Liver (tissue), 9 donors: ENCODE data around the gene NEURL1. TPM values are rescaled to one million over a fixed set of nuclear protein-coding genes. Genes with fewer than 3 reads are reported as not detected.

ENCODE experiments used
- DNase-seq: peaks from one replicate; pipeline ENCODE4 v3.0.0-alpha.2; 2017; ENCODE audit warnings: low spot score
- H3K27ac ChIP-seq, 2 donors: one replicate each; pipeline ENCODE4 v1.7.0; 2013; ENCODE audit warnings: inconsistent platforms in 2 of 2, low read length in 2 of 2, control low read depth in 1 of 2, low read depth in 1 of 2, mild to moderate bottlenecking in 1 of 2
- H3K27me3 ChIP-seq, 4 donors: one replicate each; pipeline versions ENCODE4 v1.6.1 to v1.7.0; 2013; ENCODE audit warnings: low read length in 3 of 4, inconsistent platforms in 1 of 4, mild to moderate bottlenecking in 1 of 4, moderate library complexity in 1 of 4; ENCODE audit not compliant: control insufficient read depth in 4 of 4, insufficient read depth in 4 of 4
- H3K36me3 ChIP-seq, 4 donors: one replicate each; pipeline versions ENCODE4 v1.6.1 to v1.7.0; 2013; ENCODE audit warnings: low read length in 3 of 4, mild to moderate bottlenecking in 3 of 4, low read depth in 1 of 4, moderate library complexity in 1 of 4; ENCODE audit not compliant: control insufficient read depth in 4 of 4, insufficient read depth in 3 of 4
- H3K4me1 ChIP-seq, 4 donors: one replicate each; pipeline versions ENCODE4 v1.6.1 to v1.7.0; 2013; ENCODE audit warnings: low read length in 3 of 4, mild to moderate bottlenecking in 3 of 4, moderate library complexity in 1 of 4; ENCODE audit not compliant: control insufficient read depth in 4 of 4, insufficient read depth in 4 of 4
- H3K4me3 ChIP-seq, 3 donors: one replicate each; pipeline versions ENCODE4 v1.6.1 to v1.7.0; 2013; ENCODE audit warnings: low read length in 3 of 3, control low read depth in 1 of 3, low read depth in 1 of 3, mild to moderate bottlenecking in 1 of 3
- H3K9ac ChIP-seq, 2 donors: one replicate each; pipeline ENCODE4 v1.7.0; 2013; ENCODE audit warnings: low read length in 2 of 2, mild to moderate bottlenecking in 2 of 2, moderate library complexity in 2 of 2, control low read depth in 1 of 2, low read depth in 1 of 2
- H3K9me3 ChIP-seq, 4 donors: one replicate each; pipeline versions ENCODE4 v1.6.1 to v1.7.0; 2013; ENCODE audit warnings: low read length in 3 of 4; ENCODE audit not compliant: control insufficient read depth in 4 of 4
- ATF3 ChIP-seq: IDR thresholded peaks from 2 replicates; pipeline ENCODE4 v1.6.1; 2016; ENCODE audit warnings: antibody characterized with exemption
- CTCF ChIP-seq: fragments of 150-350 bp; IDR thresholded peaks from 2 replicates; pipeline ENCODE4 v1.5.1; 2017; ENCODE audit warnings: improper control_type of control experiment, low read depth, low read length; ENCODE audit not compliant: missing input control
- EGR1 ChIP-seq, 2 donors: IDR thresholded peaks; 2 replicates each; pipeline ENCODE4 v1.6.1; 2016 to 2018; ENCODE audit warnings: antibody characterized with exemption in 2 of 2, low read depth in 2 of 2
- FOXA1 ChIP-seq: IDR thresholded peaks from 2 replicates; pipeline ENCODE4 v1.6.1; 2016; ENCODE audit warnings: antibody characterized with exemption
- FOXA2 ChIP-seq: IDR thresholded peaks from 2 replicates; pipeline ENCODE4 v1.6.1; 2016; ENCODE audit warnings: antibody characterized with exemption
- GABPA ChIP-seq, 2 donors: IDR thresholded peaks in 1 of 2; conservative IDR thresholded peaks in 1 of 2; 2 replicates each; pipeline ENCODE4 v1.6.1; 2016; ENCODE audit warnings: antibody characterized with exemption in 2 of 2, mild to moderate bottlenecking in 1 of 2, moderate library complexity in 1 of 2
- HNF4A ChIP-seq, 2 donors: conservative IDR thresholded peaks; 2 replicates each; pipeline ENCODE4 v1.6.1; 2016; ENCODE audit warnings: antibody characterized with exemption in 2 of 2, mild to moderate bottlenecking in 2 of 2
- HNF4G ChIP-seq: IDR thresholded peaks from 2 replicates; pipeline ENCODE4 v1.6.1; 2016; ENCODE audit warnings: antibody characterized with exemption
- JUND ChIP-seq, 2 donors: IDR thresholded peaks; 2 replicates each; pipeline ENCODE4 v1.6.1; 2016; ENCODE audit warnings: antibody characterized with exemption in 2 of 2
- MAX ChIP-seq: IDR thresholded peaks from 2 replicates; pipeline ENCODE4 v1.6.1; 2016; ENCODE audit warnings: antibody characterized with exemption
- NR2F2 ChIP-seq: IDR thresholded peaks from 2 replicates; pipeline ENCODE4 v1.6.1; 2016; ENCODE audit warnings: antibody characterized with exemption
- RAD21 ChIP-seq, 2 donors: IDR thresholded peaks; 2 replicates each; pipeline ENCODE4 v1.6.1; 2016; ENCODE audit warnings: antibody characterized with exemption in 2 of 2, mild to moderate bottlenecking in 2 of 2
- REST ChIP-seq: IDR thresholded peaks from 2 replicates; pipeline ENCODE4 v1.6.1; 2016; ENCODE audit warnings: antibody characterized with exemption, mild to moderate bottlenecking
- RXRA ChIP-seq, 2 donors: IDR thresholded peaks; 2 replicates each; pipeline ENCODE4 v1.6.1; 2017 to 2018; ENCODE audit warnings: antibody characterized with exemption in 2 of 2, mild to moderate bottlenecking in 1 of 2
- SP1 ChIP-seq: IDR thresholded peaks from 2 replicates; pipeline ENCODE4 v1.6.1; 2018; ENCODE audit warnings: antibody characterized with exemption, mild to moderate bottlenecking
- TAF1 ChIP-seq: conservative IDR thresholded peaks from 2 replicates; pipeline ENCODE4 v1.6.1; 2016; ENCODE audit warnings: antibody characterized with exemption, mild to moderate bottlenecking
- YY1 ChIP-seq: IDR thresholded peaks from 2 replicates; pipeline ENCODE4 v1.6.1; 2016; ENCODE audit warnings: antibody characterized with exemption, mild to moderate bottlenecking
- ZBTB33 ChIP-seq: IDR thresholded peaks from 2 replicates; pipeline ENCODE4 v1.6.1; 2016; ENCODE audit warnings: antibody characterized with exemption
- WGBS: extraction: QIAGEN DNeasy Blood & Tissue Kit; methylation state at CpG from one replicate; pipeline ENCODE4 v1.1.7; 2013; 5-methylcytosine and 5-hydroxymethylcytosine counted together
- polyA plus RNA-seq, 2 donors: library from polyadenylated mRNA; stranded (reverse) in 1 of 2; unstranded in 1 of 2; fragments of 200-250 nt in 1 of 2; fragments of >200 nt in 1 of 2; fragmentation: Nextera tagmentation in 1 of 2; extraction: Ambion mirVana in 1 of 2; gene quantifications; one replicate each; pipeline versions ENCODE4 v1.2.1 to v1.2.3, GENCODE V29; 2013 to 2015
- total RNA-seq, 2 donors: library from RNA; depleted of rRNA; stranded (reverse); fragments of >200 nt; gene quantifications; one replicate each; pipeline ENCODE4 v1.2.3, GENCODE V29; 2014
- donor health status: healthy.
- donor health status: healthy.
- donor health status: healthy.
- donor health status: healthy.
- donor health status: healthy.

Gene NEURL1
- total and polyA plus RNA-seq, 4 donors, result 0.11 to 3.9 (median 0.74) TPM

- no peaks in the 10 kb centered on the region for H3K36me3 ChIP-seq
- no peak overlapping the region for H3K27ac ChIP-seq
- 65% methylated on average over 3 of the region's 3 CpGs for WGBS
- no peaks in the 10 kb centered on the region for H3K9me3 ChIP-seq
- TF ChIP-seq HNF4G (no peak), FOXA1 (no peak), RXRA (IDR thresholded peaks at IDR 0.05) (no peak), RAD21 (IDR thresholded peaks at IDR 0.05) (no peak)
- no peak overlapping the region for H3K4me3 ChIP-seq
- H3K9ac ChIP-seq, result no peak overlapping the region
- peaks cover 0 to 6% (median 0%) of the 10 kb centered on the region in 4 donors for H3K4me1 ChIP-seq
- no peaks in the 10 kb centered on the region for H3K27me3 ChIP-seq
- no peak for DNase-seq
Measured at GRCh38 chr10:103566536-103566935, 73.0 kb downstream of the NEURL1 start.

- Histone ChIP-seq H3K4me3 (no peak overlapping the region), H3K9me3 (no peaks in the 10 kb centered on the region), H3K27me3 (no peaks in the 10 kb centered on the region), H3K4me1 (peaks cover 0 to 6% (median 0%) of the 10 kb centered on the region in 4 donors), H3K36me3 (no peaks in the 10 kb centered on the region), H3K27ac (no peak overlapping the region), H3K9ac (no peak overlapping the region)
- DNase-seq, result no peak
- TF ChIP-seq CTCF, result no peak
- TF ChIP-seq EGR1 (IDR thresholded peaks at IDR 0.05; ENCODE audit: low read depth in 2 of 2), result no peak
- no peak for TF ChIP-seq ATF3
- no peak for TF ChIP-seq JUND (IDR thresholded peaks at IDR 0.05)
- TF ChIP-seq RXRA (IDR thresholded peaks at IDR 0.05), result no peak
- WGBS, result 93% methylated on average over 5 of the region's 5 CpGs
Measured at GRCh38 chr10:103568505-103568904, 75.0 kb downstream of the NEURL1 start.

GRCh38 chr10:103569896-103570295, 76.4 kb downstream of the NEURL1 start:
- Histone ChIP-seq H3K9ac (no peak overlapping the region), H3K27me3 (no peaks in the 10 kb centered on the region), H3K4me3 (no peak overlapping the region), H3K9me3 (no peaks in the 10 kb centered on the region), H3K4me1 (peaks cover 0 to under 1% (median 0%) of the 10 kb centered on the region in 4 donors), H3K27ac (no peak overlapping the region), H3K36me3 (no peaks in the 10 kb centered on the region)
- TF ChIP-seq ATF3 (no peak), MAX (no peak), YY1 (no peak), ZBTB33 (no peak), RXRA (IDR thresholded peaks at IDR 0.05) (no peak), CTCF (no peak), HNF4G (no peak), NR2F2 (no peak), EGR1 (IDR thresholded peaks at IDR 0.05; ENCODE audit: low read depth in 2 of 2) (no peak), HNF4A (conservative IDR thresholded peaks at IDR 0.05) (no peak), FOXA2 (no peak), JUND (IDR thresholded peaks at IDR 0.05) (no peak), FOXA1 (no peak), SP1 (no peak), RAD21 (IDR thresholded peaks at IDR 0.05) (no peak), REST (no peak), GABPA (IDR thresholded peaks at IDR 0.05 in 1 of 2, conservative IDR thresholded peaks at IDR 0.05 in 1 of 2) (no peak), TAF1 (no peak)
- no peak for DNase-seq
- WGBS, result 82% methylated on average over 5 of the region's 5 CpGs
